ENCODE measurements around the gene BICD1. TPM values are rescaled to one million over a fixed set of nuclear protein-coding genes. Genes with fewer than 3 reads are reported as not detected.

The BICD1 gene
- total and polyA plus RNA-seq, 12 donors: 2.5 to 14.7 (median 9.2) TPM

- no peaks in the 10 kb centered on the region for H3K4me1 ChIP-seq
- intact Hi-C loops (cut with DNase I): no loop called here
- no peak for TF ChIP-seq CTCF (IDR thresholded peaks at IDR 0.05)
- DNase-seq: no peak
- H3K27me3 ChIP-seq: no peaks in the 10 kb centered on the region
- WGBS, 2 donors: 97% methylated on average over 8 of the region's 8 CpGs
- no peaks in the 10 kb centered on the region for H3K9me3 ChIP-seq
- no peaks in the 10 kb centered on the region for H3K36me3 ChIP-seq
- no peak overlapping the region for H3K27ac ChIP-seq
- H3K4me3 ChIP-seq: no peak overlapping the region
- no peak for ATAC-seq
These were observed 251.1 kb downstream of the BICD1 start for GRCh38 chr12:32357601-32358249.

GRCh38 chr12:32360956-32361355 lies 254.3 kb downstream of the BICD1 start:
- no peak overlapping the region for H3K4me3 ChIP-seq
- no peak for ATAC-seq
- TF ChIP-seq CTCF (IDR thresholded peaks at IDR 0.05): no peak
- H3K27me3 ChIP-seq: no peaks in the 10 kb centered on the region
- peaks cover 0 to 7% (median 2%) of the 10 kb centered on the region in 9 donors for H3K4me1 ChIP-seq
- H3K27ac ChIP-seq: no peak overlapping the region
- DNase-seq: no peak
- 74 to 87% methylated on average over 6 of the region's 6 CpGs for WGBS, 2 donors
- intact Hi-C loops (cut with DNase I): loop anchor here in 3 of 10 donors (5.0 to 10.0 kb wide), 2 partner anchors 84 to 311 kb away; no protein-coding TSS in a partner anchor
- no peaks in the 10 kb centered on the region for H3K9me3 ChIP-seq
- no peaks in the 10 kb centered on the region for H3K36me3 ChIP-seq

DNA sequence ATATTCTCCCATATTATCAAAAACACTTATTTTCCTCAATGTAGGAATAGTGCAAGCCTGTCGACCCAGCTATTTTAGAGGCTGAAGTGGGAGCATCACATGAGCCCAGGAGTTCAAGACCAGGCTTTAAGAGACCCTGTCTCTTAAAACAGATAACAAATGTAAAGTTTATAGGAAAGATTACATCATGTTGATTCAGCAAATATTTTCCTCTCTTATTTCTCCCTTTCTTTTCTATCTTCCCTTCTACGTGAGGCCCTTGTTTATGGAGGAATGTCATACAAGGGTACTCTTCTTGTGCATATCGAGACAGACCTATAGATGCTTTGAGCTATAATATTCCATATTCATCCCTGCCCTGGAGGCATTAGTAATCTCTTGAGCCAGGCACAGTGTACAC lies 256.2 kb downstream of the BICD1 start:
- DNase-seq: no peak
- no peak overlapping the region for H3K4me3 ChIP-seq
- H3K9me3 ChIP-seq: no peaks in the 10 kb centered on the region
- no peak for ATAC-seq
- no peaks in the 10 kb centered on the region for H3K27me3 ChIP-seq
- intact Hi-C loops (cut with DNase I): loop anchor here in 3 of 10 donors (5.0 to 10.0 kb wide), 2 partner anchors 82 to 309 kb away; no protein-coding TSS in a partner anchor
- TF ChIP-seq CTCF (IDR thresholded peaks at IDR 0.05): no peak
- no peak overlapping the region for H3K27ac ChIP-seq
- H3K4me1 ChIP-seq: peaks cover 0 to 7% (median 2%) of the 10 kb centered on the region in 9 donors
- WGBS, 2 donors: 81 to 84% methylated on average over 3 of the region's 3 CpGs
- peaks cover 0 to 2% (median 0%) of the 10 kb centered on the region in 9 donors for H3K36me3 ChIP-seq

DNA sequence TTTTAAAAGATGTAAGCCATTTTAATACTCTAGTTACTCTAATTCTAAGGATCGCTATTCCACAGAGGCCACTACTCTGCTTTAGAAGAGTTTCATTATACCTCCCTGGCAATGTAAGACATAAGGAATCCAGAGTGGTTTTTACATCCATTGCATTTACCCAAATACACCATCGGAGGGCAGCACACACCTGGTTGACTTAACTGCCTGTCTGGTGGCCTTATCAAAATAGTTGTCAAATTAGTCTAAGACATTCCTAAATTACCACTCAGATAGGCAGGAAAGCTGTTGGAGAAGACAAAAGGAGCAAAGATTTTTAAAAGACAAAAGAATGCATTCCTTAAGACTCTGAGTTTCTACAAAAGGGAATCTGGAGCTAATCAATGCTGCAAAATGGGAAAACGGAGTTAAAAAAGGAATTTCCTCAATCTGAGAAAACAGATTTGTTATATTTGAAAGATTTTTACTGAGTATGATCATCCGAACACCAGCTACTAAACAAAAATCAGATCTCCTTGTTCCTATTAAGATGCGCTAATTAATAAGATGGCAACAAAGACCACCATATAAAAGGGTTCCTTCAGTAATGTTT lies 258.9 kb downstream of the BICD1 start:
- Histone ChIP-seq H3K9me3 (no peaks in the 10 kb centered on the region), H3K27me3 (no peaks in the 10 kb centered on the region), H3K27ac (no peak overlapping the region), H3K4me1 (peaks cover 0 to 7% (median 2%) of the 10 kb centered on the region in 9 donors), H3K4me3 (no peak overlapping the region), H3K36me3 (peaks cover 0 to 6% (median 0%) of the 10 kb centered on the region in 9 donors)
- 55% methylated on average over 5 of the region's 5 CpGs for WGBS, 2 donors
- TF ChIP-seq CTCF (IDR thresholded peaks at IDR 0.05): peak; percentile 64 to 87 (median 84)
- ATAC-seq: peak in 5 of 8 donors; percentile 62 to 76 (median 71)
- intact Hi-C loops (cut with DNase I): loop anchor here in 7 of 10 donors (1.0 to 10.0 kb wide), 6 partner anchors 79 to 307 kb away; no protein-coding TSS in a partner anchor
- peak in 1 of 2 donors; percentile 57 for DNase-seq
